K562 (cell line): ENCODE results near the gene TIMM17B. TPM values are rescaled to one million over a fixed set of nuclear protein-coding genes. Genes with fewer than 3 reads are reported as not detected.

Source experiments
- ATF4 ChIP-seq: fragments of 450-650 bp; formaldehyde crosslinking; IDR thresholded peaks from 2 replicates; pipeline ENCODE4 v1.4.0; 2022; ENCODE audit warnings: mild to moderate bottlenecking, moderate library complexity
- BRD4 ChIP-seq: fragments of 200-600 bp; sonication (generic); IDR thresholded peaks from 2 replicates; pipeline ENCODE4 v1.6.1; 2017; ENCODE audit warnings: inconsistent platforms
- CBX2 ChIP-seq: fragments of 200-600 bp; sonication (generic); IDR thresholded peaks from one replicate; pipeline ENCODE4 v1.6.1; 2012; ENCODE audit warnings: mild to moderate bottlenecking, low read length, inconsistent platforms; ENCODE audit not compliant: insufficient read depth, poor library complexity, severe bottlenecking
- CHD2 ChIP-seq: IDR thresholded peaks from 2 replicates; pipeline ENCODE4 v1.6.1; 2011; ENCODE audit warnings: low read depth, low read length
- DPF2 ChIP-seq: fragments of 450-650 bp; IDR thresholded peaks from 2 replicates; pipeline ENCODE4 v1.6.1; 2016
- GABPB2 ChIP-seq: fragments of 250-450 bp; sonication (Bioruptor Pico); conservative IDR thresholded peaks from 2 replicates; pipeline ENCODE4 v1.5.1; 2021; ENCODE audit warnings: mild to moderate bottlenecking
- MTA1 ChIP-seq: fragments of 450-650 bp; IDR thresholded peaks from 2 replicates; pipeline ENCODE4 v1.6.1; 2017; ENCODE audit warnings: borderline replicate concordance
- NCOA4 ChIP-seq: fragments of 450-650 bp; IDR thresholded peaks from 2 replicates; pipeline ENCODE4 v1.6.1; 2018; ENCODE audit warnings: mild to moderate bottlenecking; ENCODE audit not compliant: partially characterized antibody
- NR1H2 ChIP-seq: sonication (generic); formaldehyde crosslinking; IDR thresholded peaks from 2 replicates; pipeline ENCODE4 v1.4.0; 2020; ENCODE audit warnings: mild to moderate bottlenecking, missing genetic modification reagents
- RBM14 ChIP-seq: fragments of 200-400 bp; formaldehyde crosslinking; IDR thresholded peaks from 2 replicates; pipeline ENCODE4 v1.6.1; 2018; ENCODE audit warnings: low read depth, mild to moderate bottlenecking, low read length, moderate library complexity, borderline replicate concordance; ENCODE audit not compliant: insufficient read depth
- RFX1 ChIP-seq: fragments of 450-650 bp; IDR thresholded peaks from 2 replicates; pipeline ENCODE4 v1.6.1; 2016; ENCODE audit warnings: mild to moderate bottlenecking, moderate library complexity
- RHOXF2B ChIP-seq: fragments of 250-450 bp; sonication (Bioruptor Pico); conservative IDR thresholded peaks from 2 replicates; pipeline ENCODE4 v1.5.1; 2021
- SMAD1 ChIP-seq: fragments of 150-350 bp; IDR thresholded peaks from 2 replicates; pipeline ENCODE4 v1.6.1; 2014; ENCODE audit warnings: low read length, low read depth; ENCODE audit not compliant: partially characterized antibody
- SMAD4 ChIP-seq: fragments of 250-450 bp; sonication (Bioruptor Pico); conservative IDR thresholded peaks from 2 replicates; pipeline ENCODE4 v1.8.0; 2021; ENCODE audit warnings: inconsistent platforms, mild to moderate bottlenecking, moderate library complexity
- SOX6 ChIP-seq: fragments of 450-650 bp; IDR thresholded peaks from 2 replicates; pipeline ENCODE4 v1.6.1; 2014; ENCODE audit warnings: mild to moderate bottlenecking
- SRSF7 ChIP-seq: fragments of 200-400 bp; formaldehyde crosslinking; optimal IDR thresholded peaks from 2 replicates; pipeline ENCODE3; 2017; ENCODE audit warnings: mild to moderate bottlenecking, low read depth, low read length
- TAF1 ChIP-seq: IDR thresholded peaks from 2 replicates; pipeline ENCODE4 v1.6.1; 2011; ENCODE audit warnings: mild to moderate bottlenecking, low read length, moderate library complexity; ENCODE audit not compliant: insufficient read depth, control insufficient read depth, severe bottlenecking; ENCODE audit errors: extremely low read depth
- TCF15 ChIP-seq: fragments of 250-450 bp; sonication (Bioruptor Pico); IDR thresholded peaks from 2 replicates; pipeline ENCODE4 v1.8.0; 2022; ENCODE audit warnings: moderate library complexity, mild to moderate bottlenecking, inconsistent platforms
- THRB ChIP-seq: fragments of 450-650 bp; formaldehyde crosslinking; conservative IDR thresholded peaks from 2 replicates; pipeline ENCODE4 v1.4.0; 2022; ENCODE audit warnings: mild to moderate bottlenecking, missing genetic modification characterization
- ZNF12 ChIP-seq: sonication (generic); formaldehyde crosslinking; IDR thresholded peaks from 2 replicates; pipeline ENCODE4 v1.4.0; 2020; ENCODE audit warnings: mild to moderate bottlenecking, missing genetic modification reagents
- ZNF184 ChIP-seq: sonication (generic); formaldehyde crosslinking; IDR thresholded peaks from 2 replicates; pipeline ENCODE4 v1.5.0; 2020; ENCODE audit warnings: missing genetic modification reagents
- polyA plus RNA-seq, 8 experiments: library from polyadenylated mRNA; depleted of rRNA in 4 of 8; stranded (reverse) in 5 of 8; unstranded in 3 of 8; fragments of >200 nt; fragmentation: Nextera tagmentation in 2 of 8; fragmentation: Illumina TruSeq in 1 of 8; extraction: Ambion mirVana in 2 of 8; extraction: Trizol in 1 of 8; gene quantifications; 2 replicates each; pipeline versions ENCODE4 v1.2.1 to v1.2.3, GENCODE V29; 2011 to 2014; ENCODE audit warnings: inconsistent platforms in 1 of 8, missing spikeins in 1 of 8
- total RNA-seq, 7 experiments: library from RNA; depleted of rRNA in 6 of 7; stranded (reverse); fragments of >200 nt in 6 of 7; fragmentation: Illumina TruSeq in 2 of 7; extraction: Trizol in 2 of 7; gene quantifications; 2 replicates each; pipeline versions ENCODE4 v1.2.1 to v1.2.3, GENCODE V29; 2011 to 2021; ENCODE audit warnings: low replicate concordance in 1 of 7
- TF ChIP-seq, protein P1 (sequence below): fragments of 450-650 bp; formaldehyde crosslinking; IDR thresholded peaks from 2 replicates; pipeline ENCODE4 v1.4.0; 2020; ENCODE audit warnings: mild to moderate bottlenecking
- TF ChIP-seq, protein P2 (sequence below): fragments of 450-650 bp; IDR thresholded peaks from 2 replicates; pipeline ENCODE4 v1.7.0; 2016; ENCODE audit warnings: borderline replicate concordance
- TF ChIP-seq, protein P3 (sequence below): IDR thresholded peaks from 3 replicates; pipeline ENCODE4 v1.6.1; 2011; ENCODE audit warnings: borderline replicate concordance, mild to moderate bottlenecking; ENCODE audit not compliant: insufficient read length, insufficient read depth

The TIMM17B gene
- total and polyA plus RNA-seq, 9 of the 15 experiments (the other 6 are each of a cell fraction or from before 2014, with no cell fraction given) = 9.9 to 184 (median 115) TPM

DNA sequence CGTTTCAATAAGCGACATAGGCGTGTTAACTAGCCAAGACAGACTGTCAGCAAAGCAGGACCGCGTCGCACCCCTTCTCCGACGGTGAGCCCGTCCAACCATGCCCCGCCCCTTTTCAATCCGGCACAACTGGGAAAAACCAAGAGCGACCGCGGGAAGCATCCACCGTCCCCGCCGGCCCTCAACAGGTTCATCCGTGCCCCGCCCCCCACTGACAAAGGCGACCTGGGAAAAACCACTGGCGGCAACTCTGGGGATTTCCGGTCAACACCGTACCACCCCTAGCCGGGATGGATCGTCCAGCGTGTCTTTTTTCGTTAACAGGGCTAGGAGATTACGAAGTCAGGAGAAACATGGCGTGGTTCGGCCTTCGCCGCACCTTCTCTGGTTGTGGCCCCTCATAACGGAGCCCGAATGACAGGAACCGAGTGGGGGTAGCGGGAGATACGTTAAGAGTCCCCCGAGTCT, 377 bp downstream of the TIMM17B start (continued):
- TF ChIP-seq ZNF184 (no peak), SMAD4 (no peak), CHD2 (no peak), RHOXF2B (CRISPR knock-in tag) (no peak), RFX1 (no peak), SOX6 (no peak), MTA1 (no peak), SMAD1 (no peak), NR1H2 (CRISPR knock-in tag) (no peak), ZNF12 (CRISPR knock-in tag) (no peak), THRB (CRISPR knock-in tag) (no peak), BRD4 (peak; percentile 47; the same call in 1 of the 2 replicates), GABPB2 (CRISPR knock-in tag) (no peak), ATF4 (CRISPR knock-in tag) (no peak), NCOA4 (no peak), TAF1 (no peak), CBX2 (no peak), DPF2 (no peak), TCF15 (CRISPR knock-in tag) (no peak), RBM14 (no peak), SRSF7 (no peak)
- TF ChIP-seq, protein P1, sequence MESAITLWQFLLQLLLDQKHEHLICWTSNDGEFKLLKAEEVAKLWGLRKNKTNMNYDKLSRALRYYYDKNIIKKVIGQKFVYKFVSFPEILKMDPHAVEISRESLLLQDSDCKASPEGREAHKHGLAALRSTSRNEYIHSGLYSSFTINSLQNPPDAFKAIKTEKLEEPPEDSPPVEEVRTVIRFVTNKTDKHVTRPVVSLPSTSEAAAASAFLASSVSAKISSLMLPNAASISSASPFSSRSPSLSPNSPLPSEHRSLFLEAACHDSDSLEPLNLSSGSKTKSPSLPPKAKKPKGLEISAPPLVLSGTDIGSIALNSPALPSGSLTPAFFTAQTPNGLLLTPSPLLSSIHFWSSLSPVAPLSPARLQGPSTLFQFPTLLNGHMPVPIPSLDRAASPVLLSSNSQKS (CRISPR knock-in tag) = no peak
- TF ChIP-seq, protein P2, sequence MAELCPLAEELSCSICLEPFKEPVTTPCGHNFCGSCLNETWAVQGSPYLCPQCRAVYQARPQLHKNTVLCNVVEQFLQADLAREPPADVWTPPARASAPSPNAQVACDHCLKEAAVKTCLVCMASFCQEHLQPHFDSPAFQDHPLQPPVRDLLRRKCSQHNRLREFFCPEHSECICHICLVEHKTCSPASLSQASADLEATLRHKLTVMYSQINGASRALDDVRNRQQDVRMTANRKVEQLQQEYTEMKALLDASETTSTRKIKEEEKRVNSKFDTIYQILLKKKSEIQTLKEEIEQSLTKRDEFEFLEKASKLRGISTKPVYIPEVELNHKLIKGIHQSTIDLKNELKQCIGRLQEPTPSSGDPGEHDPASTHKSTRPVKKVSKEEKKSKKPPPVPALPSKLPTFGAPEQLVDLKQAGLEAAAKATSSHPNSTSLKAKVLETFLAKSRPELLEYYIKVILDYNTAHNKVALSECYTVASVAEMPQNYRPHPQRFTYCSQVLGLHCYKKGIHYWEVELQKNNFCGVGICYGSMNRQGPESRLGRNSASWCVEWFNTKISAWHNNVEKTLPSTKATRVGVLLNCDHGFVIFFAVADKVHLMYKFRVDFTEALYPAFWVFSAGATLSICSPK = no peak
- TF ChIP-seq, protein P3, sequence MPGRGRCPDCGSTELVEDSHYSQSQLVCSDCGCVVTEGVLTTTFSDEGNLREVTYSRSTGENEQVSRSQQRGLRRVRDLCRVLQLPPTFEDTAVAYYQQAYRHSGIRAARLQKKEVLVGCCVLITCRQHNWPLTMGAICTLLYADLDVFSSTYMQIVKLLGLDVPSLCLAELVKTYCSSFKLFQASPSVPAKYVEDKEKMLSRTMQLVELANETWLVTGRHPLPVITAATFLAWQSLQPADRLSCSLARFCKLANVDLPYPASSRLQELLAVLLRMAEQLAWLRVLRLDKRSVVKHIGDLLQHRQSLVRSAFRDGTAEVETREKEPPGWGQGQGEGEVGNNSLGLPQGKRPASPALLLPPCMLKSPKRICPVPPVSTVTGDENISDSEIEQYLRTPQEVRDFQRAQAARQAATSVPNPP = no peak
